Activated gamma-delta T cell treated with Interleukin-2 at 50 U/mL for 16 hours (primary cell): Measurements from ENCODE around the gene GALT.

Source experiments
- DNase-seq: peaks from one replicate; pipeline ENCODE4 v3.0.0-alpha.2; 2020

Gene GALT

GRCh38 chr9:34646211-34647083, at the start of gene GALT:
TSS of gene GALT (plus strand) at chr9:34646675. CDS start at chr9:34646705, 30 bp downstream.
- peak; percentile 97 for DNase-seq

- DNase-seq = no peak
Observed at GRCh38 chr9:34599546-34599945, 46.9 kb upstream of the GALT start.

GRCh38 chr9:34600908-34601307, 45.6 kb upstream of the GALT start:
- DNase-seq = no peak

- no peak for DNase-seq
Observed at GRCh38 chr9:34601937-34602573, 44.4 kb upstream of the GALT start.

GRCh38 chr9:34603610-34604231, 42.8 kb upstream of the GALT start:
- DNase-seq = peak; percentile 79

- DNase-seq = no peak
Observed at GRCh38 chr9:34606190-34606589, 40.3 kb upstream of the GALT start.

- no peak for DNase-seq
Observed at GRCh38 chr9:34606905-34607304, 39.6 kb upstream of the GALT start.

GRCh38 chr9:34607331-34607730, 39.1 kb upstream of the GALT start:
- DNase-seq = no peak

GRCh38 chr9:34610434-34611206, 35.9 kb upstream of the GALT start:
- DNase-seq = no peak

- DNase-seq = no peak
Observed at GRCh38 chr9:34611251-34611810, 35.1 kb upstream of the GALT start.

GRCh38 chr9:34611811-34612787, 34.4 kb upstream of the GALT start, which contains the start of gene RPP25L:
TSS of gene RPP25L (minus strand) at chr9:34612097. CDS start at chr9:34611296, 801 bp downstream.
- peak; percentile 81 for DNase-seq

- DNase-seq = peak; percentile 72
Observed at GRCh38 chr9:34612788-34613390, 33.6 kb upstream of the GALT start.

GRCh38 chr9:34615132-34615531, 31.3 kb upstream of the GALT start:
- DNase-seq = no peak

GRCh38 chr9:34620061-34620994, 26.1 kb upstream of the GALT start, which contains the start of gene DCTN3:
TSS of gene DCTN3 (minus strand) at chr9:34620495. CDS start at chr9:34620464, 31 bp downstream.
- DNase-seq = peak; percentile 89

GRCh38 chr9:34623374-34624235, 22.9 kb upstream of the GALT start:
- no peak for DNase-seq

- no peak for DNase-seq
Observed at GRCh38 chr9:34624475-34625185, 21.8 kb upstream of the GALT start.

GRCh38 chr9:34625186-34625486, 21.3 kb upstream of the GALT start:
- DNase-seq = no peak
